Measurements from ENCODE around the gene C1QL4.
"Not testable (repeated sequence)": the region's sequence is repeated elsewhere in the genome, so short reads cannot be mapped to it uniquely, and the experiment has no call there.

Gene C1QL4

GRCh38 chr12:49335118-49335954, 1.7 kb downstream of the C1QL4 start:
- H3K4me3 ChIP-seq (ENCODE audit: low read depth, low read length) = no peak overlapping the region
- DNase-seq (ENCODE audit: low read depth) = no peak
- TF ChIP-seq MYC (IDR thresholded peaks at IDR 0.05; ENCODE audit: low read depth, low read length) (no peak), MAX (IDR thresholded peaks at IDR 0.05; ENCODE audit: low read depth, low read length) (no peak), POLR2A (IDR thresholded peaks at IDR 0.05; ENCODE audit: extremely low read depth, insufficient read length) (no peak), CTCF (IDR thresholded peaks at IDR 0.05; ENCODE audit: low read depth, low read length) (no peak)

GRCh38 chr12:49334681-49335080, 2.3 kb downstream of the C1QL4 start:
- no peak overlapping the region for H3K4me3 ChIP-seq (ENCODE audit: low read depth, low read length)
- DNase-seq (ENCODE audit: low read depth) = no peak

GRCh38 chr12:49334226-49334625, 2.8 kb downstream of the C1QL4 start:
- DNase-seq (ENCODE audit: low read depth) = no peak
- TF ChIP-seq MAX (IDR thresholded peaks at IDR 0.05; ENCODE audit: low read depth, low read length) = no peak
- H3K4me3 ChIP-seq (ENCODE audit: low read depth, low read length) = no peak overlapping the region

More at GRCh38 chr12:49334681-49335080, 2.3 kb downstream of the C1QL4 start:
- TF ChIP-seq CTCF (IDR thresholded peaks at IDR 0.05; ENCODE audit: low read depth, low read length) (no peak), MAX (IDR thresholded peaks at IDR 0.05; ENCODE audit: low read depth, low read length) (no peak), MYC (IDR thresholded peaks at IDR 0.05; ENCODE audit: low read depth, low read length) (no peak), POLR2A (IDR thresholded peaks at IDR 0.05; ENCODE audit: extremely low read depth, insufficient read length) (no peak)

GRCh38 chr12:49333778-49334177, 3.2 kb downstream of the C1QL4 start:
- not testable (repeated sequence) for H3K4me3 ChIP-seq (ENCODE audit: low read depth, low read length); DNase-seq (ENCODE audit: low read depth)

GRCh38 chr12:49332891-49333371, 4.1 kb downstream of the C1QL4 start:
- DNase-seq (ENCODE audit: low read depth) = no peak
- no peak overlapping the region for H3K4me3 ChIP-seq (ENCODE audit: low read depth, low read length)

GRCh38 chr12:49332441-49332861, 4.5 kb downstream of the C1QL4 start:
- no peak overlapping the region for H3K4me3 ChIP-seq (ENCODE audit: low read depth, low read length)
- DNase-seq (ENCODE audit: low read depth) = no peak
- TF ChIP-seq MYC (IDR thresholded peaks at IDR 0.05; ENCODE audit: low read depth, low read length) (no peak), CTCF (IDR thresholded peaks at IDR 0.05; ENCODE audit: low read depth, low read length) (no peak), POLR2A (IDR thresholded peaks at IDR 0.05; ENCODE audit: extremely low read depth, insufficient read length) (no peak), MAX (IDR thresholded peaks at IDR 0.05; ENCODE audit: low read depth, low read length) (no peak)

More at GRCh38 chr12:49332891-49333371, 4.1 kb downstream of the C1QL4 start:
- no peak for TF ChIP-seq MAX (IDR thresholded peaks at IDR 0.05; ENCODE audit: low read depth, low read length)
- TF ChIP-seq CTCF (IDR thresholded peaks at IDR 0.05; ENCODE audit: low read depth, low read length) = no peak
- no peak for TF ChIP-seq POLR2A (IDR thresholded peaks at IDR 0.05; ENCODE audit: extremely low read depth, insufficient read length)
- no peak for TF ChIP-seq MYC (IDR thresholded peaks at IDR 0.05; ENCODE audit: low read depth, low read length)

All from NB4 (cell line).